ENCODE data around the gene IGF1. TPM values are rescaled to one million over a fixed set of nuclear protein-coding genes. Genes with fewer than 3 reads are reported as not detected.

IGF1 gene
- total RNA-seq, 1 donor from 2014 or later, result 3.4 TPM

DNA sequence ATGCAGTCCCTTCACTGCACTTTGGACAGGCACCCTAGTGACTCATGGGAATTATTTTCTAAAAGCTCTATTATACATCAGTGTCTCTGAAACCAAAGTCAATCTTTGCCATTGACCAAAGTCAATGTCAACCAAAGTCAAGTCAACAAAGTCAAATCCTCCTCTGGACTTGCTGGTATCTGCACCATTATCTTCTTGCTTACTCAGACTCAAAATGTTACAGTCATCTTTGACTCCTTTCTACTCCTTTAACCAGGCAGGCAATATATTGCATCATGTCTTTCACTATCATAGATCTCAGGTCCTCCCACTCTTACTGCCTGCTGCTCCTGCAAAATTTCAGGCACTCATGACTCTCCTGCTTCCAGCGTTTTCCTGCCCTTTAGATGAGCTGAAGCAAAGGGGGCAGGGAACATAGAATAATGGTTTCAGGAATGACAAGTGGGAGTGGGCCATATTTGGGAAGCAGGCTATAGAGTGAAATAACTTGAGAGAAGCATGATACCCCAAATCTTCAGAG, 39.2 kb downstream of the IGF1 start:
- DNase-seq (ENCODE audit: low spot score), result no peak
- peaks cover 2% of the 10 kb centered on the region for H3K4me1 Mint-ChIP-seq (ENCODE audit: unreplicated experiment)
- H3K27ac Mint-ChIP-seq (ENCODE audit: unreplicated experiment), result no peak overlapping the region
- TF ChIP-seq, protein P1, sequence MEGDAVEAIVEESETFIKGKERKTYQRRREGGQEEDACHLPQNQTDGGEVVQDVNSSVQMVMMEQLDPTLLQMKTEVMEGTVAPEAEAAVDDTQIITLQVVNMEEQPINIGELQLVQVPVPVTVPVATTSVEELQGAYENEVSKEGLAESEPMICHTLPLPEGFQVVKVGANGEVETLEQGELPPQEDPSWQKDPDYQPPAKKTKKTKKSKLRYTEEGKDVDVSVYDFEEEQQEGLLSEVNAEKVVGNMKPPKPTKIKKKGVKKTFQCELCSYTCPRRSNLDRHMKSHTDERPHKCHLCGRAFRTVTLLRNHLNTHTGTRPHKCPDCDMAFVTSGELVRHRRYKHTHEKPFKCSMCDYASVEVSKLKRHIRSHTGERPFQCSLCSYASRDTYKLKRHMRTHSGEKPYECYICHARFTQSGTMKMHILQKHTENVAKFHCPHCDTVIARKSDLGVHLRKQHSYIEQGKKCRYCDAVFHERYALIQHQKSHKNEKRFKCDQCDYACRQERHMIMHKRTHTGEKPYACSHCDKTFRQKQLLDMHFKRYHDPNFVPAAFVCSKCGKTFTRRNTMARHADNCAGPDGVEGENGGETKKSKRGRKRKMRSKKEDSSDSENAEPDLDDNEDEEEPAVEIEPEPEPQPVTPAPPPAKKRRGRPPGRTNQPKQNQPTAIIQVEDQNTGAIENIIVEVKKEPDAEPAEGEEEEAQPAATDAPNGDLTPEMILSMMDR (IDR thresholded peaks at IDR 0.05; ENCODE audit: unreplicated experiment), result no peak
- H3K27me3 Mint-ChIP-seq (ENCODE audit: unreplicated experiment), result no peaks in the 10 kb centered on the region
- peaks cover 7% of the 10 kb centered on the region for H3K9me3 Mint-ChIP-seq (ENCODE audit: unreplicated experiment)
- no peak overlapping the region for H3K4me3 Mint-ChIP-seq (ENCODE audit: unreplicated experiment)
- H3K36me3 Mint-ChIP-seq (ENCODE audit: low read depth, unreplicated experiment), result no peaks in the 10 kb centered on the region

DNA sequence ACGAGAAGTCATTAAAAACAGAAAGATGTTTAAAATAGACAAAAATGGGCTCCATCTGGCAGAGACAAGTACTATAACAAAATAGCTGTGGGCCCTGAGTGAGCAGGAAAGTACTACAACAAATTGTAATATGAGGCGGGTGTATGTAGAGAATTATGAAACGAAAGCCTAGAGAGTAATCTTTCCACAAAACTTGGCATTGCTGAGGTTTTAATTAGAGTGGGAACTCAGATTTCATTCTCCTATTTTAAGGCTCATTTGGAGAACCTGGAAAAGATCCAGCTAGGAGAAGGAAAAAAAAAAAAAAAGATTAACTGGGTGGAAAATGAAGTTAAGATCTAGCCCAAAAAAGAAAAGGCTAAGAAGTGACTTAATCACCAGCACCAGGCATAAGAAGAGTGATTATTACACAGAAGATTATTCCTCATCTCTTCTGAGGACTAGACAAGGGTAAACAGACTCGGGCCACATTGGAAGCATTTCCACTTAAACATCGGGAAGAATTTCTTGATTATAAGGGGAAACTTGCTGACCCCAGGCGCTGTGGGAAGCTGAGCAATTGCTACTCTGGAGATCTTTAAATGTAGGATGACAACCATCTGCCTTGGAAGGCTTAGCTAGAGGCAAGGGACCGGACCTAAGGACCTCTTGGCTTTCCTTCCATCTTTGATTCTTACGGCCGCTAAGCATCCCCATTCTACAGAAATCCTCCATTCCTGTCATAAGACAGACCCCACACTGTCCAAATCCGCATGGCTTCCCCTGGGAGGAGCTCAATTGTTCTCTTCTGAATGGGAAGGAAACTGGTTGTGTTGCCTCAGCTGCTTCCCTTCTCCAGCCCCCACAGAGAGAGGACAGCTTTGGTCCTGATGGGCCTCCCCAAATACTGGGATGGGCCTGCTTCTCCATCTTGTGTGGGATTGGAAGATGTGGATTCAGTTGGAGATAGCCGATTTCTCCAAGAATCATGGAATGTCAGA, 40.6 kb downstream of the IGF1 start:
- peaks cover 2% of the 10 kb centered on the region for H3K4me1 Mint-ChIP-seq (ENCODE audit: unreplicated experiment)
- TF ChIP-seq, protein P1 (IDR thresholded peaks at IDR 0.05; ENCODE audit: unreplicated experiment), result no peak
- no peak for DNase-seq (ENCODE audit: low spot score)
- peaks cover 7% of the 10 kb centered on the region for H3K9me3 Mint-ChIP-seq (ENCODE audit: unreplicated experiment)
- H3K4me3 Mint-ChIP-seq (ENCODE audit: unreplicated experiment), result no peak overlapping the region
- no peak overlapping the region for H3K27ac Mint-ChIP-seq (ENCODE audit: unreplicated experiment)
- H3K27me3 Mint-ChIP-seq (ENCODE audit: unreplicated experiment), result no peaks in the 10 kb centered on the region
- no peaks in the 10 kb centered on the region for H3K36me3 Mint-ChIP-seq (ENCODE audit: low read depth, unreplicated experiment)

DNA sequence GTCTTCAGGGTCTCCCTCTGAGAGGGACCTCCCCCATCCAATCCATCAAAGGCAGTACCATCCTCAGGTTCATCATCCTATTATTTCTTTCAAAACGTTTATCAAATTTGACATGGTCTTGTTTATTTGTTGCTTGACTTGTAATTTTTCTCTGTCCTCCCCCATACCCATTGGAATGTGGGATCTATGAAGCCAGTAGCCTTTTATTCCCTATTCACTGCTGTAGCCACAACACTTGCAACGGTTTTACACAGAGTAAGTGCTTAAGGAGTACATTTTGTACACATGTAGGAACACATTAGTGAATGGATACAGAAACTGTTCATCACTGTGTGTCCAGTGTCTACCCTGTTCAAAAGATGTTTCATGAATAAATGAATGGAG, 41.5 kb downstream of the IGF1 start:
- H3K27me3 Mint-ChIP-seq (ENCODE audit: unreplicated experiment), result no peaks in the 10 kb centered on the region
- H3K9me3 Mint-ChIP-seq (ENCODE audit: unreplicated experiment), result peaks cover 7% of the 10 kb centered on the region
- no peak overlapping the region for H3K27ac Mint-ChIP-seq (ENCODE audit: unreplicated experiment)
- H3K4me3 Mint-ChIP-seq (ENCODE audit: unreplicated experiment), result no peak overlapping the region
- DNase-seq (ENCODE audit: low spot score), result no peak
- H3K36me3 Mint-ChIP-seq (ENCODE audit: low read depth, unreplicated experiment), result no peaks in the 10 kb centered on the region
- TF ChIP-seq, protein P1 (IDR thresholded peaks at IDR 0.05; ENCODE audit: unreplicated experiment), result no peak
- H3K4me1 Mint-ChIP-seq (ENCODE audit: unreplicated experiment), result peaks cover 2% of the 10 kb centered on the region

DNA sequence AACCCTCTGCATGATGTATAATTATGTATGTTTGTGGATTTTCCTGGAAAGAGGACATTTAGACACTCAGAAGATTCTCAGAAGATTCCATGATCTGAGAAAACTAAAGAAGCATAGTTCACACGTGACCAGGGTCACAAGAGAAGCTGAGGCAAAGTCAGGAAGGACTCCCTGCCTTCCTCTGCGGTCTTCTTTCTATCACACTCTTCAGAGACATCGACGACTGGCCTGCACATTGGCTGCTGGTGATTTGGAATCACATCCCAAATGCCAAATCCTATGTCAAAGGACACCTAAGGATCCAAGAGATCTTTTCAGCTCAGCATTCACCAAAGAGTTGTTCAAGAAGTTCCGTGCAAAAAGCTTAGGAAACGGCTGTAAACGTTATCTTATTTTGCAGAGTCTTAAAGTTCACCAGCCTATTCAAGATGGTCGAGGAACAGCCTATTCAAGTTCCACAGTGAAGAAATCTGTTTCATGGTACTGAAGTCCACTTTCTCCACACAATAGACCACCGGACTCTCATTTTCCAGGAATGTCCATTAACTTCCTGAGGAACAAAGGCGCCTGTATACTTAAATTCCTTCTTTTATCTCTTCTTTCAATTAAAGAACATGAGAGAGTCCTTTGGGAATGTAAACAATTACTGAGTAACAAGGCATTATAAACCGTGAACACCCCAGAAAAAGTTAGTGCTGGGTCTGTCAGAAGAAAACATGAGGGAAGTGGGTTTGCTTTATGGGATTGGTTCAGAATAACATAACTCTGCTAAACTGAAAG, 42.1 kb downstream of the IGF1 start:
- Mint-ChIP-seq H3K27ac (ENCODE audit: unreplicated experiment) (no peak overlapping the region), H3K4me3 (ENCODE audit: unreplicated experiment) (no peak overlapping the region), H3K9me3 (ENCODE audit: unreplicated experiment) (peaks cover 7% of the 10 kb centered on the region), H3K27me3 (ENCODE audit: unreplicated experiment) (no peaks in the 10 kb centered on the region), H3K4me1 (ENCODE audit: unreplicated experiment) (peaks cover 2% of the 10 kb centered on the region), H3K36me3 (ENCODE audit: low read depth, unreplicated experiment) (no peaks in the 10 kb centered on the region)
- DNase-seq (ENCODE audit: low spot score), result no peak
- TF ChIP-seq, protein P1 (IDR thresholded peaks at IDR 0.05; ENCODE audit: unreplicated experiment), result no peak

Data from endothelial cell (in vitro differentiated cells).